PC-3 (cell line): Measurements from ENCODE around the gene SH3BP1. TPM values are rescaled to one million over a fixed set of nuclear protein-coding genes. Genes with fewer than 3 reads are reported as not detected.
A peak's percentile ranks its signal among the peaks of the same experiment; 100 is the strongest.
"Not testable (repeated sequence)": the region's sequence is repeated elsewhere in the genome, so short reads cannot be mapped to it uniquely, and the experiment has no call there.

Experiments
- ATAC-seq: fragments of 200-7000 bp; cut with Tn5 transposase; 2 replicates; pipeline ENCODE4 v1.9.1; 2020; ENCODE audit warnings: mild to moderate bottlenecking, moderate library complexity
- BruUV-seq: library from RNA; stranded (reverse); fragments of 400-500 nt; replicated peaks from 2 replicates; lab custom pipeline; 2021; lab: Mats Ljungman, UMichigan
- CTCF ChIA-PET: fragments of 300-600 bp; sonication (Branson Sonifier 250); formaldehyde crosslinking; loops from one replicate; lab custom pipeline; 2022; ENCODE audit warnings: antibody characterized with exemption; lab: Charles Lee
- POLR2A ChIA-PET: fragments of 300-600 bp; sonication (Branson Sonifier 250); formaldehyde crosslinking; loops from one replicate; lab custom pipeline; 2022; ENCODE audit warnings: antibody characterized with exemption; ENCODE audit not compliant: unreplicated experiment; lab: Charles Lee
- DNase-seq: peaks from one replicate; pipeline ENCODE4 v3.0.0-alpha.2; 2015
- H2AFZ ChIP-seq: fragments of 300-600 bp; sonication (generic); 2 replicates; pipeline ENCODE4 v1.6.0; 2016; ENCODE audit warnings: antibody characterized with exemption, low read length
- H3F3A ChIP-seq: fragments of 300-600 bp; sonication (generic); one replicate; pipeline ENCODE4 v1.6.0; 2017; ENCODE audit warnings: antibody characterized with exemption, low read length, control low read depth, mild to moderate bottlenecking; ENCODE audit not compliant: unreplicated experiment
- H3K27ac ChIP-seq: fragments of 300-600 bp; sonication (generic); 2 replicates; pipeline ENCODE4 v1.5.1; 2016; ENCODE audit warnings: mild to moderate bottlenecking, low read length
- H3K27me3 ChIP-seq: fragments of 300-600 bp; sonication (generic); 2 replicates; pipeline ENCODE4 v1.6.1; 2016; ENCODE audit warnings: low read length, mixed read lengths
- H3K36me3 ChIP-seq: fragments of 300-600 bp; sonication (generic); 2 replicates; pipeline ENCODE4 v1.6.1; 2016; ENCODE audit warnings: low read depth, mixed run types, low read length, mixed read lengths
- H3K4me1 ChIP-seq: fragments of 300-600 bp; sonication (generic); 2 replicates; pipeline ENCODE4 v1.5.1; 2016; ENCODE audit warnings: low read length; ENCODE audit not compliant: insufficient read depth
- H3K4me2 ChIP-seq: fragments of 300-600 bp; sonication (generic); 2 replicates; pipeline ENCODE4 v1.6.0; 2016; ENCODE audit warnings: low read length
- H3K4me3 ChIP-seq: fragments of 300-600 bp; sonication (generic); 2 replicates; pipeline ENCODE4 v1.5.1; 2016; ENCODE audit warnings: mild to moderate bottlenecking, low read length, mixed read lengths
- H3K79me2 ChIP-seq: fragments of 300-600 bp; sonication (generic); 2 replicates; pipeline ENCODE4 v1.6.1; 2017; ENCODE audit warnings: low read length, mixed read lengths
- H3K9ac ChIP-seq: fragments of 300-600 bp; sonication (generic); 2 replicates; pipeline ENCODE4 v1.6.0; 2016; ENCODE audit warnings: mild to moderate bottlenecking, low read length
- H3K9me2 ChIP-seq: fragments of 300-600 bp; sonication (generic); replicated peaks from 2 replicates; pipeline ENCODE4 v1.6.1; 2016; ENCODE audit warnings: mixed run types, low read length, mixed read lengths
- H3K9me3 ChIP-seq: fragments of 300-600 bp; sonication (generic); 2 replicates; pipeline ENCODE4 v1.6.1; 2016; ENCODE audit warnings: low read length, mixed read lengths
- H4K20me1 ChIP-seq: fragments of 300-600 bp; sonication (generic); 2 replicates; pipeline ENCODE4 v1.6.1; 2016; ENCODE audit warnings: low read length, mixed read lengths
- CTCF ChIP-seq: fragments of 300-600 bp; sonication (generic); conservative IDR thresholded peaks from 2 replicates; pipeline ENCODE4 v1.5.1; 2017; ENCODE audit warnings: antibody characterized with exemption, low read depth, mild to moderate bottlenecking, low read length
- EZH2 ChIP-seq: fragments of 300-600 bp; sonication (generic); IDR thresholded peaks from one replicate; pipeline ENCODE4 v1.6.1; 2017; ENCODE audit warnings: antibody characterized with exemption, mild to moderate bottlenecking, low read length; ENCODE audit not compliant: unreplicated experiment
- EZH2phosphoT487 ChIP-seq: fragments of 300-600 bp; sonication (generic); IDR thresholded peaks from 2 replicates; pipeline ENCODE4 v1.6.1; 2018; ENCODE audit warnings: mild to moderate bottlenecking, antibody characterized with exemption, low read length, borderline replicate concordance
- intact Hi-C: fragments of 100-400 bp; cut with micrococcal nuclease; formaldehyde crosslinking; loops from 2 replicates; pipeline ENCODE4 v1.9.0; 2023
- total RNA-seq: library from RNA; depleted of rRNA; stranded (reverse); fragments of >200 nt; gene quantifications from 2 replicates; pipeline ENCODE4 v1.2.3, GENCODE V29; 2014

The SH3BP1 gene
- total RNA-seq, 1 experiment from 2014 or later: 18.0 TPM

- Histone ChIP-seq H3K27me3 (no peaks in the 10 kb centered on the region), H3K27ac (no peak overlapping the region), H3F3A (no peaks in the 10 kb centered on the region), H3K4me1 (peaks cover 26% of the 10 kb centered on the region), H3K9me3 (no peaks in the 10 kb centered on the region), H3K9ac (no peak overlapping the region), H3K79me2 (peaks cover 7% of the 10 kb centered on the region), H3K9me2 (no peaks in the 10 kb centered on the region), H3K4me3 (no peak overlapping the region), H3K4me2 (no peak overlapping the region), H4K20me1 (no peaks in the 10 kb centered on the region), H3K36me3 (peaks cover 17% of the 10 kb centered on the region; the same call in 1 of the 2 replicates), H2AFZ (no peak overlapping the region)
- ChIA-PET POLR2A (no interaction called here), CTCF (no interaction called here)
- intact Hi-C loops: loop anchor here (10.0 kb wide), 1 partner anchor 52 kb away; no protein-coding TSS in a partner anchor
- no peak for ATAC-seq
- no peak for DNase-seq
- BruUV-seq: no TSS peak
- TF ChIP-seq EZH2phosphoT487: no peak
- TF ChIP-seq CTCF: no peak
- TF ChIP-seq EZH2: no peak
These were observed 53.3 kb downstream of the SH3BP1 start for GRCh38 chr22:37692627-37693285.

GRCh38 chr22:37694131-37694530, 54.7 kb downstream of the SH3BP1 start:
- ATAC-seq, H4K20me1 ChIP-seq, H3K4me3 ChIP-seq, H3K79me2 ChIP-seq, POLR2A ChIA-PET, DNase-seq, H3K27ac ChIP-seq, H3K4me2 ChIP-seq, H3K27me3 ChIP-seq, H2AFZ ChIP-seq, H3K9me3 ChIP-seq, H3F3A ChIP-seq, H3K9ac ChIP-seq, H3K9me2 ChIP-seq, BruUV-seq: not testable (repeated sequence)
- peaks cover 20% of the 10 kb centered on the region for H3K4me1 ChIP-seq
- CTCF ChIA-PET: interaction anchor here (0.7 kb wide), 1 partner anchor 11 kb away, joined by 3 read pairs; no protein-coding TSS in a partner anchor
- intact Hi-C loops: loop anchor here (10.0 kb wide), 1 partner anchor 51 kb away; no protein-coding TSS in a partner anchor
- peaks cover 14% of the 10 kb centered on the region; the same call in 1 of the 2 replicates for H3K36me3 ChIP-seq

- 0 out of 2 replicates have a peak overlapping the region, but pooled peaks have one; percentile 43 for H2AFZ ChIP-seq
- peak overlapping the region; percentile 68 for H3K4me2 ChIP-seq
- ATAC-seq, DNase-seq, H3K9me3 ChIP-seq, H3K27me3 ChIP-seq, H3F3A ChIP-seq, H3K9me2 ChIP-seq, POLR2A ChIA-PET, H3K9ac ChIP-seq, H4K20me1 ChIP-seq, H3K79me2 ChIP-seq, BruUV-seq, H3K36me3 ChIP-seq: not testable (repeated sequence)
- peak overlapping the region; percentile 13; the same call in 1 of the 2 replicates for H3K4me3 ChIP-seq
- intact Hi-C loops: loop anchor here (10.0 kb wide), 1 partner anchor 49 kb away; no protein-coding TSS in a partner anchor
- 0 out of 2 replicates have a peak overlapping the region, but pooled peaks have one; percentile 17 for H3K27ac ChIP-seq
- H3K4me1 ChIP-seq: peaks cover 16% of the 10 kb centered on the region
- CTCF ChIA-PET: interaction anchor here (0.7 to 1.2 kb wide), 2 partner anchors 53 to 257 kb away, joined by 3 read pairs; partner anchors contain the start of gene POLR2F
These were observed 56.8 kb downstream of the SH3BP1 start for GRCh38 chr22:37696260-37696656.
